DOHH2 (cell line): ENCODE results near the gene ZBTB16.

Experiments
- H3F3A ChIP-seq: fragments of 200-600 bp; sonication (generic), shearing (Covaris generic); 2 replicates; pipeline ENCODE4 v1.6.0; 2016; ENCODE audit warnings: antibody characterized with exemption, mild to moderate bottlenecking; ENCODE audit not compliant: control insufficient read depth, insufficient read depth
- H3K27ac ChIP-seq: fragments of 200-600 bp; sonication (generic); 2 replicates; pipeline ENCODE4 v1.5.1; 2014; ENCODE audit warnings: low read depth, mild to moderate bottlenecking, low read length, moderate library complexity
- H3K27me3 ChIP-seq: fragments of 200-600 bp; sonication (generic); 2 replicates; pipeline ENCODE4 v1.6.1; 2014; ENCODE audit warnings: mild to moderate bottlenecking, low read length, mixed read lengths; ENCODE audit not compliant: control insufficient read depth
- H3K36me3 ChIP-seq: fragments of 200-600 bp; sonication (generic); 2 replicates; pipeline ENCODE4 v1.6.1; 2014; ENCODE audit warnings: mild to moderate bottlenecking, low read length, moderate library complexity, mixed read lengths; ENCODE audit not compliant: control insufficient read depth
- H3K4me1 ChIP-seq: fragments of 200-600 bp; sonication (generic); 2 replicates; pipeline ENCODE4 v1.6.1; 2014; ENCODE audit warnings: mild to moderate bottlenecking, low read length, mixed read lengths; ENCODE audit not compliant: control insufficient read depth
- H3K4me2 ChIP-seq: fragments of 200-600 bp; sonication (generic); 2 replicates; pipeline ENCODE4 v1.6.0; 2014; ENCODE audit warnings: mild to moderate bottlenecking, low read length, moderate library complexity
- H3K4me3 ChIP-seq: fragments of 200-600 bp; sonication (generic); 2 replicates; pipeline ENCODE4 v1.5.1; 2014; ENCODE audit warnings: mild to moderate bottlenecking, low read length, mixed read lengths
- H3K79me2 ChIP-seq: fragments of 200-600 bp; sonication (generic); 2 replicates; pipeline ENCODE4 v1.6.1; 2014; ENCODE audit warnings: mild to moderate bottlenecking, low read length, mixed read lengths; ENCODE audit not compliant: control insufficient read depth
- H3K9me2 ChIP-seq: fragments of 200-600 bp; sonication (generic); replicated peaks from 2 replicates; pipeline ENCODE4 v1.6.1; 2014; ENCODE audit warnings: mild to moderate bottlenecking, low read length, mixed read lengths; ENCODE audit not compliant: control insufficient read depth
- H3K9me3 ChIP-seq: fragments of 200-600 bp; sonication (generic); 2 replicates; pipeline ENCODE4 v1.6.1; 2014; ENCODE audit warnings: antibody characterized with exemption, low read length, mixed read lengths; ENCODE audit not compliant: control insufficient read depth, insufficient read depth
- H4K20me1 ChIP-seq: fragments of 200-600 bp; sonication (generic); 2 replicates; pipeline ENCODE4 v1.6.0; 2014; ENCODE audit warnings: low read depth, mild to moderate bottlenecking, antibody characterized with exemption, low read length, moderate library complexity; ENCODE audit not compliant: control insufficient read depth, insufficient read depth
- CTCF ChIP-seq: fragments of 200-600 bp; sonication (generic); IDR thresholded peaks from one replicate; pipeline ENCODE4 v1.5.1; 2014; ENCODE audit warnings: antibody characterized with exemption, mild to moderate bottlenecking, low read depth, low read length; ENCODE audit not compliant: poor library complexity, severe bottlenecking
- EZH2phosphoT487 ChIP-seq: fragments of 200-600 bp; sonication (generic); IDR thresholded peaks from 2 replicates; pipeline ENCODE4 v1.6.1; 2017; ENCODE audit warnings: borderline replicate concordance, mild to moderate bottlenecking, antibody characterized with exemption, low read length, moderate library complexity, mixed read lengths

Gene ZBTB16

GRCh38 chr11:114128399-114128798 lies 68.9 kb downstream of the ZBTB16 start:
- Histone ChIP-seq H3K4me3 (no peak overlapping the region), H3K36me3 (no peaks in the 10 kb centered on the region), H3K27me3 (peaks cover 22% of the 10 kb centered on the region), H3K79me2 (no peaks in the 10 kb centered on the region), H3K9me3 (no peaks in the 10 kb centered on the region), H3K9me2 (no peaks in the 10 kb centered on the region), H3K4me1 (peaks cover 9% of the 10 kb centered on the region), H4K20me1 (no peaks in the 10 kb centered on the region; the same call in 1 of the 2 replicates), H3F3A (no peaks in the 10 kb centered on the region), H3K4me2 (no peak overlapping the region), H3K27ac (no peak overlapping the region)
- TF ChIP-seq CTCF, result no peak
- TF ChIP-seq EZH2phosphoT487, result no peak

GRCh38 chr11:114129142-114129541 lies 69.6 kb downstream of the ZBTB16 start:
- Histone ChIP-seq H3F3A (no peaks in the 10 kb centered on the region), H3K27ac (no peak overlapping the region), H3K4me3 (no peak overlapping the region), H4K20me1 (no peaks in the 10 kb centered on the region; the same call in 1 of the 2 replicates), H3K4me1 (peaks cover 9% of the 10 kb centered on the region), H3K9me2 (no peaks in the 10 kb centered on the region), H3K4me2 (no peak overlapping the region), H3K9me3 (no peaks in the 10 kb centered on the region), H3K36me3 (no peaks in the 10 kb centered on the region), H3K79me2 (no peaks in the 10 kb centered on the region), H3K27me3 (peaks cover 22% of the 10 kb centered on the region)
- TF ChIP-seq EZH2phosphoT487, result no peak
- TF ChIP-seq CTCF, result no peak

- no peak overlapping the region for H3K27ac ChIP-seq
- H3K27me3 ChIP-seq, result peaks cover 22% of the 10 kb centered on the region
- H3K9me3 ChIP-seq, result no peaks in the 10 kb centered on the region
- TF ChIP-seq CTCF (no peak), EZH2phosphoT487 (no peak)
- H3K36me3 ChIP-seq, result no peaks in the 10 kb centered on the region
- no peaks in the 10 kb centered on the region for H3K9me2 ChIP-seq
- no peaks in the 10 kb centered on the region for H3K79me2 ChIP-seq
- H3K4me3 ChIP-seq, result no peak overlapping the region
- peaks cover 9% of the 10 kb centered on the region for H3K4me1 ChIP-seq
- H4K20me1 ChIP-seq, result no peaks in the 10 kb centered on the region; the same call in 1 of the 2 replicates
- no peak overlapping the region for H3K4me2 ChIP-seq
- no peaks in the 10 kb centered on the region for H3F3A ChIP-seq
These were observed 70.2 kb downstream of the ZBTB16 start for GRCh38 chr11:114129699-114130098.
